ENCODE data around the gene UBE2QL1. TPM values are rescaled to one million over a fixed set of nuclear protein-coding genes. Genes with fewer than 3 reads are reported as not detected.

UBE2QL1 gene
- total RNA-seq, 1 experiment from 2014 or later, result 0.11 TPM

- Histone ChIP-seq H3K27ac (ENCODE audit: insufficient read length, low read depth, low read length) (no peak overlapping the region), H3K27me3 (ENCODE audit: insufficient read depth, low read length) (no peaks in the 10 kb centered on the region), H3K18ac (ENCODE audit: insufficient read length, low read depth, low read length) (no peak overlapping the region), H4K20me1 (ENCODE audit: control insufficient read depth, insufficient read depth, insufficient read length) (no peaks in the 10 kb centered on the region), H2BK15ac (ENCODE audit: low read depth, low read length) (no peak overlapping the region), H3K79me1 (ENCODE audit: insufficient read depth, low read depth, low read length, poor library complexity, severe bottlenecking) (no peaks in the 10 kb centered on the region), H2BK5ac (ENCODE audit: insufficient read length, low read length) (no peak overlapping the region), H3K56ac (ENCODE audit: insufficient read length, low read depth, low read length) (no peak overlapping the region), H3K14ac (ENCODE audit: insufficient read depth, low read length) (no peak overlapping the region), H2BK120ac (ENCODE audit: low read depth, low read length, poor library complexity, severe bottlenecking) (no peak overlapping the region), H3K9ac (ENCODE audit: extremely low read depth, insufficient read length, low read length) (no peak overlapping the region), H4K91ac (ENCODE audit: insufficient read length, low read depth, low read length) (no peak overlapping the region), H2AFZ (ENCODE audit: low read length) (no peak overlapping the region), H2BK12ac (ENCODE audit: insufficient read length, low read depth, low read length) (no peak overlapping the region), H3K23ac (ENCODE audit: insufficient read length, low read depth, low read length) (no peak overlapping the region), H3T11ph (ENCODE audit: low read length) (no peak overlapping the region), H3K4ac (ENCODE audit: low read depth, low read length) (no peak overlapping the region), H3K4me1 (ENCODE audit: insufficient read depth, low read length) (no peaks in the 10 kb centered on the region), H3K79me2 (ENCODE audit: insufficient read depth, low read length) (no peaks in the 10 kb centered on the region), H4K5ac (ENCODE audit: insufficient read length, low read depth, low read length) (no peak overlapping the region), H4K8ac (replicated peaks; ENCODE audit: insufficient read length, low read depth, low read length) (no peak overlapping the region), H3K23me2 (ENCODE audit: insufficient read length, low read depth, low read length, poor library complexity, severe bottlenecking) (no peaks in the 10 kb centered on the region), H2AK5ac (ENCODE audit: insufficient read length, low read length) (no peak overlapping the region), H2BK20ac (ENCODE audit: low read depth, low read length, poor library complexity, severe bottlenecking) (no peak overlapping the region), H3K9me3 (ENCODE audit: control insufficient read depth, low read depth, low read length) (no peaks in the 10 kb centered on the region), H3K4me2 (ENCODE audit: insufficient read depth, insufficient read length, low read length) (no peak overlapping the region)
- no peak for DNase-seq
- WGBS (ENCODE audit: extremely low coverage, insufficient read length, low lambda C conversion rate), result no CpG with 5 or more reads among the region's 12 CpGs
- no peak overlapping the region for H3K4me3 Mint-ChIP-seq
- peaks cover 0 to 3% of the 10 kb centered on the region in 2 experiments; a peak in 2 of 4 replicates for H3K4me1 Mint-ChIP-seq
- no peaks in the 10 kb centered on the region; a peak in 1 of 7 replicates for H3K36me3 Mint-ChIP-seq (ENCODE audit: insufficient read depth in 1 of 3, low read depth in 3 of 3)
- TF ChIP-seq CTCF (conservative IDR thresholded peaks at IDR 0.05), result no peak
- H3K9me3 Mint-ChIP-seq, result no peaks in the 10 kb centered on the region; a peak in 1 of 5 replicates
- H3K27me3 Mint-ChIP-seq (ENCODE audit: low read depth), result peaks cover 13% of the 10 kb centered on the region
- H3K27ac Mint-ChIP-seq, result no peak overlapping the region
Observed at GRCh38 chr5:6527749-6528455, 79.2 kb downstream of the UBE2QL1 start.
